OCI-LY3 (cell line): ENCODE data around the gene BCAR1.

Experiments used
- EZH2phosphoT487 ChIP-seq: fragments of 200-600 bp; shearing (Covaris generic); IDR thresholded peaks from 2 replicates; pipeline ENCODE4 v1.6.1; 2018; ENCODE audit warnings: antibody characterized with exemption, mixed run types, low read depth
- TF ChIP-seq, protein P1 (sequence below): fragments of 200-600, 300-600 bp; sonication (generic); IDR thresholded peaks from 2 replicates; pipeline ENCODE4 v1.5.1; 2014; ENCODE audit warnings: antibody characterized with exemption, low read length, low read depth

DNA sequence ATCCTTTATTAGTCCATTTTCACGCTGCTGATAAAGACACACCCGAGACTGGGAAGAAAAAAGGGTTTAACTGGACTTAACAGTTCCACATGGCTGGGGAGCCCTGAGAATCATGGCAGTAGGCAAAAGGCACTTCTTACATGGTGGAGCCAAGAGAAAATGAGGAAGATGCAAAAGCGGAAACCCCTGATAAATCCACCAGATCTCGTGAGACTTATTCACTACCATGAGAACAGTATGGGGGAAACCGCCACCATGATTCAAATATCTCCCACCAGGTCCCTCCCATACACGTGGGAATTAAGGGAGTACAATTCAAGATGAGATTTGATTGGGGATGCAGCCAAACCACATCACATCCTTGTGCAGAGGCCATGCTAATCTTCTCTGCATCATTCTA lies 35.0 kb upstream of the BCAR1 start:
- TF ChIP-seq, protein P1, sequence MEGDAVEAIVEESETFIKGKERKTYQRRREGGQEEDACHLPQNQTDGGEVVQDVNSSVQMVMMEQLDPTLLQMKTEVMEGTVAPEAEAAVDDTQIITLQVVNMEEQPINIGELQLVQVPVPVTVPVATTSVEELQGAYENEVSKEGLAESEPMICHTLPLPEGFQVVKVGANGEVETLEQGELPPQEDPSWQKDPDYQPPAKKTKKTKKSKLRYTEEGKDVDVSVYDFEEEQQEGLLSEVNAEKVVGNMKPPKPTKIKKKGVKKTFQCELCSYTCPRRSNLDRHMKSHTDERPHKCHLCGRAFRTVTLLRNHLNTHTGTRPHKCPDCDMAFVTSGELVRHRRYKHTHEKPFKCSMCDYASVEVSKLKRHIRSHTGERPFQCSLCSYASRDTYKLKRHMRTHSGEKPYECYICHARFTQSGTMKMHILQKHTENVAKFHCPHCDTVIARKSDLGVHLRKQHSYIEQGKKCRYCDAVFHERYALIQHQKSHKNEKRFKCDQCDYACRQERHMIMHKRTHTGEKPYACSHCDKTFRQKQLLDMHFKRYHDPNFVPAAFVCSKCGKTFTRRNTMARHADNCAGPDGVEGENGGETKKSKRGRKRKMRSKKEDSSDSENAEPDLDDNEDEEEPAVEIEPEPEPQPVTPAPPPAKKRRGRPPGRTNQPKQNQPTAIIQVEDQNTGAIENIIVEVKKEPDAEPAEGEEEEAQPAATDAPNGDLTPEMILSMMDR: no peak
- TF ChIP-seq EZH2phosphoT487: no peak
